ENCODE data around the gene MKNK2.
"Not testable (repeated sequence)": the region's sequence is repeated elsewhere in the genome, so short reads cannot be mapped to it uniquely, and the experiment has no call there.

The MKNK2 gene

GRCh38 chr19:2086695-2087620 lies 35.9 kb upstream of the MKNK2 start:
- ATAC-seq (ENCODE audit: low read depth); H3K9me3 Mint-ChIP-seq; DNase-seq (ENCODE audit: low spot score in 2 of 2); H3K27me3 Mint-ChIP-seq: not testable (repeated sequence)
- Mint-ChIP-seq H3K4me3 (peak overlapping the region; percentile 81), H3K36me3 (peaks cover 13% of the 10 kb centered on the region), H3K27ac (peak overlapping the region; percentile 98), H3K4me1 (peaks cover 51% of the 10 kb centered on the region)

GRCh38 chr19:2084993-2085720 lies 34.1 kb upstream of the MKNK2 start:
- DNase-seq (ENCODE audit: low spot score in 2 of 2) (peak; percentile 78 to 92), ATAC-seq (ENCODE audit: low read depth) (peak; percentile 54)
- Mint-ChIP-seq H3K27me3 (no peaks in the 10 kb centered on the region), H3K36me3 (peaks cover 12% of the 10 kb centered on the region), H3K9me3 (no peaks in the 10 kb centered on the region), H3K27ac (peak overlapping the region; percentile 98), H3K4me3 (peak overlapping the region; percentile 95), H3K4me1 (peaks cover 57% of the 10 kb centered on the region)

GRCh38 chr19:2083174-2083854 lies 32.3 kb upstream of the MKNK2 start:
- Mint-ChIP-seq H3K4me1 (peaks cover 55% of the 10 kb centered on the region), H3K36me3 (peaks cover 18% of the 10 kb centered on the region), H3K27ac (peak overlapping the region; percentile 98), H3K9me3 (no peaks in the 10 kb centered on the region), H3K4me3 (peak overlapping the region; percentile 95), H3K27me3 (no peaks in the 10 kb centered on the region)
- ATAC-seq (ENCODE audit: low read depth) (no peak), DNase-seq (ENCODE audit: low spot score in 2 of 2) (no peak)

DNA sequence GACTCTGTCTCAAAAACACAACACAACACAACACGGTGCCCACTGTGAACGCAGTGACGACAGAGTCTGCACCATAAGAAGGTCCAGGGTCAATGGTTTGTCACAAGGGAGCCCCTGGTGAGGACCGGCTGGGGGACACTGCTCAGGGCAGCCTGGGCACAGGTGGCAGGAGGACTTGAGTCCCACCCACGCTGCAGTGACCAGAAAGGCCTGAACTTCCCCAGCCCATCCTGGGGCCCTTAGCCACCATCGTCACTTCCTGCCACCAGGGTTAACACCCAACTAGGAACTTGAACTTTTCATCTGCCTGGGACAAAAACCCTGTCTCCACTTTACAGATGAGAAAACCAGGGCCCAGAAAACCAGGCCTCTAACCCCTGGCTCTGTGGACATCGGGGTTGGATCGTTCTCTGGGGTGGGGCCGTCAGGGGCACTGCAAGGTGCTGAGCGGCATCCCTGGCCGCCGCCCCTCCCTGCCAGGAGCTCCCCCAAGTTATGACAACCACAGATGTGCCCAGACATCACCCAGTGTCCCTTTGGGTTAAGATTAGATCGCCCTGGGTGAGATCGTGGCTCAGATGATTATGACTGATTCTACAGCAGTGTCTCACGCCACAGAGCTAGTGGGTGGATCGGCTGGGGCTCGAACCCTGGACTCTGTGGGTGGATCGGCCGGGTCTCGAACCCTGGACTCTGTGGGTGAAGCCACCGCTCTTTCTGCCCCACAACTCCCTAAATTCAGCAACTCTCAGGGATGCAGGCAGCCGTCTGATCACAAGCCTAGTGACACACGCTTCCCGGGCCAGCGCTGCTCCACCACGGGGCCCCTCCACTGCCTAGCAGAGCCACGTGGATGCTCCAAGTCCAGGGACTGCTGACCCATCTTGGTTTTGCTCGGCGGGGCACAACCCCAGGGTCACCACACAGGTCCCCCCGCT lies 31.1 kb upstream of the MKNK2 start:
- H3K4me1 Mint-ChIP-seq: peaks cover 45% of the 10 kb centered on the region
- H3K36me3 Mint-ChIP-seq: peaks cover 21% of the 10 kb centered on the region
- DNase-seq (ENCODE audit: low spot score in 2 of 2) (no peak), ATAC-seq (ENCODE audit: low read depth) (peak; percentile 26)
- no peaks in the 10 kb centered on the region for H3K27me3 Mint-ChIP-seq
- peak overlapping the region; percentile 98 for H3K27ac Mint-ChIP-seq
- peak overlapping the region; percentile 95 for H3K4me3 Mint-ChIP-seq
- H3K9me3 Mint-ChIP-seq: no peaks in the 10 kb centered on the region

DNA sequence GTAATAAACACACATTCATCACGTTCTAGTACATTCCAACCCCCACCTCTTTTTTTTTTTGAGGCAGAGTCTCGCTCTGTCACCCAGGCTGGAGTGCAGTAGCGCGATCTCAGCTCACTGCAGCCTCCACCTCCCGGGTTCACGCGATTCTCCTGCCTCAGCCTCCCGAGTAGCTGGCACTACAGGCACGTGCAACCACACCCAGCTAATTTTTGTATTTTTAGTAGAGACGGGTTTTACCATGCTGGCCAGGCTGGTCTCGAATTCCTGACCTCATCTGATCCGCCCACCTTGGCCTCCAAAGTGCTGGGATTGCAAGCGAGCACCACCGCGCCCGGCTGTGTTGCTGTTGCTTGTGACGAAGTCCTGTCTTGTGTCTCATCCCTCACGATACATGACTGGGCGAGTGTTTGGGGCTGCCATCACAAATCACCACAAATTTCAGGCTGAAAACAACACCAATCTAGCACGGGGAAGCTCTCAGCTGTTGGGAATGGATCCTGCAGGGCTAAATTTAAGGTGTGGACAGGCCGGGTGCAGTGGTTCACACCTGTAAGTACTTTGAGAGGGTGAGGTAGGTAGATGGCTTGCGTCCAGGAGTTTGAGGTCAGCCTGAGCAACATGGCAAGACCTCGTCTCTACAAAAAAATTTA lies 29.4 kb upstream of the MKNK2 start:
- DNase-seq (ENCODE audit: low spot score in 2 of 2): no peak
- H3K9me3 Mint-ChIP-seq: no peaks in the 10 kb centered on the region

DNA sequence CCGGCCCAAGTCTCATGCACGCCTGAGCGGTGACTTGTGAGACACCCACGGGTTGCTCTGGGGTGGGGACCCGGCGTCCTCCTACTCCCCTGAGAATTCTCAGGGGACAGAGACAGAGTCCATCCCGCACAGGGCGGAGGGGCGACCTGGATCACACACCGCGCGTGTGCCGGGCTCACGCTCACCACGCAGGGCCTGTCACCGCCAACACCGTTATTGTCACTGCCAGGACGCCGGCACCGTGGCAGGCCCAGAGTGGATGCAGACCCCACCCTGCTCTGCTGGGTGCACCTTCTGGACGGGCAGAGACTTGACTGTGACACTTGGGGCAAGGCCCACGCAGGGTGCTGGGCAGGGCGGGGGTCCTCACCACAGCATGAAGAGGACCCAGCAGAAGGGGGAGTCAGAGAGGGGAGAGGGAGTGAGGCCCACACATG lies 28.8 kb upstream of the MKNK2 start:
- peak; percentile 6 for ATAC-seq (ENCODE audit: low read depth)
- Mint-ChIP-seq H3K9me3 (no peaks in the 10 kb centered on the region), H3K4me3 (peak overlapping the region; percentile 95), H3K27ac (peak overlapping the region; percentile 98), H3K4me1 (peaks cover 37% of the 10 kb centered on the region), H3K36me3 (peaks cover 27% of the 10 kb centered on the region), H3K27me3 (no peaks in the 10 kb centered on the region)
- no peak for DNase-seq (ENCODE audit: low spot score in 2 of 2)

More for the DNA sequence above, 29.4 kb upstream of the MKNK2 start:
- ATAC-seq (ENCODE audit: low read depth): no peak
- Mint-ChIP-seq H3K36me3 (peaks cover 29% of the 10 kb centered on the region), H3K4me1 (peaks cover 38% of the 10 kb centered on the region), H3K27ac (peak overlapping the region; percentile 98), H3K4me3 (peak overlapping the region; percentile 95), H3K27me3 (no peaks in the 10 kb centered on the region)

- H3K4me1 Mint-ChIP-seq: peaks cover 44% of the 10 kb centered on the region
- peaks cover 27% of the 10 kb centered on the region for H3K36me3 Mint-ChIP-seq
- H3K27me3 Mint-ChIP-seq: no peaks in the 10 kb centered on the region
- DNase-seq (ENCODE audit: low spot score in 2 of 2) (no peak), ATAC-seq (ENCODE audit: low read depth) (no peak)
- no peaks in the 10 kb centered on the region for H3K9me3 Mint-ChIP-seq
- peak overlapping the region; percentile 98 for H3K27ac Mint-ChIP-seq
- H3K4me3 Mint-ChIP-seq: peak overlapping the region; percentile 95
Observed at GRCh38 chr19:2079076-2079864, 28.2 kb upstream of the MKNK2 start.

DNA sequence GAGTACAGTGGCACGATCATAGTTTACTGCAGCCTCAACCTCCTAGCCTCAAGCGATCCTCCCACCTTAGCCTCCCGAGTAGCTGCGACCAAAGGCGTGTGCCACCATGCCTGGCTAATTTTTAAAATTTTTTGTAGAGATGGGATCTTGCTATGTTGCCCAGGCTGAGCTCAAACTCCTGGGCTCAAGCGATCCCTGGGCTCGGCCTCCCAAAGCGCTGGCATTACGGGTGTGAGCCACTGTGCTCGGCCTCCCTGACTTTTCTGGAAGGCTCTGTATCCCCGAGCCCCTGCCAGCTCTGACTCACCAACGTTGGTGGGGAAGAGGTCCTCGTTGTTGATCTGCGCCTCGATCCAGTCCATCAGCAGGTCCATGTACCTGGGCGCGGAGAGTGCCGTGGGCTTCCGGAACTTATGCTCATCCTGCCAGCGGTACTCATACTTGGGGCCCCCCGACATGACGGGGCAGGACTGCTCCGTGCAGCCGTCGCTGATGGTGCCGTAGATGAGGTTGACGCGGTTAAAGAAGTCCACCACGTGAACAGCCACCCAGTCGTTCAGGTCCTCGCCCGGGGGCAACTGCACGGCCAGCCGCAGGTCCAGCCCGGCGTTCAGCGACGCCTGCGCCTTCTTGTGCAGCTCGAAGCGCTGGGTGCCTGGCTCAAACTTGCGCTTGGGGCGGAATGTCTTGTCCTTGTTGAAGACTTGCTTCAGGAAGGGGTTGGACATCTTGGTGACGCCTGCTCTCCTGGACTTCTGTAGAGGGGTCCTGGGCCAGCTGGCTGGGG lies 27.0 kb upstream of the MKNK2 start:
- ATAC-seq (ENCODE audit: low read depth): no peak
- no peaks in the 10 kb centered on the region for H3K27me3 Mint-ChIP-seq
- H3K9me3 Mint-ChIP-seq: no peaks in the 10 kb centered on the region
- H3K4me3 Mint-ChIP-seq: no peak overlapping the region
- peaks cover 41% of the 10 kb centered on the region for H3K4me1 Mint-ChIP-seq
- H3K36me3 Mint-ChIP-seq: peaks cover 25% of the 10 kb centered on the region
- peak overlapping the region; percentile 98 for H3K27ac Mint-ChIP-seq
- no peak for DNase-seq (ENCODE audit: low spot score in 2 of 2)

DNA sequence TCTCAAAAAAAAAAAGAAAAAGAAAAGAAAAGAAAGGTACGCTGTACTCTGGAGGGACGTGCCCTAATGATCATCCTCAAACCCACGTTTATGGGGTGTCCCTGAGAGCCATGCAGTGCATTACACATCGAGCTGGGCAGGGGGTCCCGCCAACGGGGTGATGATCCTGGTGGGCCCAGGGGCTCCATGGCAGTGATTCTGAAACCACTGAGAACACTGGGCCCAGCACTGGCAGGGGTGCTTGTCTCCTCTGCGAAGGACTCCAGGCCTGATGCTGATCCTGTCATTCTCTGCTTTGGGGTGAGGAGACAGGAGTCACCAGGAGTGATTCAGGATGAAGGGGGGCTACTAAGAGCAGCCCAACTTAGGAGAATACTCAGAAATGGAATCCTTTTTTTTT lies 26.4 kb upstream of the MKNK2 start:
- Mint-ChIP-seq H3K9me3 (no peaks in the 10 kb centered on the region), H3K4me3 (no peak overlapping the region), H3K36me3 (peaks cover 25% of the 10 kb centered on the region), H3K27ac (peak overlapping the region; percentile 93), H3K27me3 (no peaks in the 10 kb centered on the region), H3K4me1 (peaks cover 40% of the 10 kb centered on the region)
- DNase-seq (ENCODE audit: low spot score in 2 of 2) (no peak), ATAC-seq (ENCODE audit: low read depth) (no peak)

DNA sequence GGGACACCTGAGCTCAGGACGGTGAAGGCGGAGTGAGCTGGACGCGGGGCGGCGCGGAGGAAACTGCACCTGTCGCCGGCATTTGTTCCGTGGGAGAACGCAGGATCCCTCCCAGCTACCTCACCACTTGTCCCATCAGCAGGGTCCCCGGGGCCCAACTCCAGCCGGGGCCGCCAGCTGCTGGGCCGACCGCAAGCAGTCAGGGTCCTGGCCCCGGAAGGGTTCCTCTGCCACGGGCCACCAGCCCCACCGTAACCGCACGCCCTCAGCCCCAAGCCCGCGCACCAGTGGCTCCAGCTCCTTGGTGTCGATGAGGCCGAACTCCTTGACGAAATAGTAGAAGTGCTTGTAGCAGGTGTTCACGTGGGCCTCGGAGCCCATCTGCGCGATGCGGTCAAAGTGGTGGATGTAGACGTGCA lies 25.5 kb upstream of the MKNK2 start:
- peaks cover 39% of the 10 kb centered on the region for H3K4me1 Mint-ChIP-seq
- peak overlapping the region; percentile 93 for H3K27ac Mint-ChIP-seq
- no peaks in the 10 kb centered on the region for H3K9me3 Mint-ChIP-seq
- DNase-seq (ENCODE audit: low spot score in 2 of 2): no peak
- peak; percentile 12 for ATAC-seq (ENCODE audit: low read depth)
- peak overlapping the region; percentile 34 for H3K4me3 Mint-ChIP-seq
- peaks cover 32% of the 10 kb centered on the region for H3K36me3 Mint-ChIP-seq
- no peaks in the 10 kb centered on the region for H3K27me3 Mint-ChIP-seq

GRCh38 chr19:2072757-2073551 lies 21.9 kb upstream of the MKNK2 start:
- Mint-ChIP-seq H3K27me3 (no peaks in the 10 kb centered on the region), H3K27ac (peak overlapping the region; percentile 93), H3K9me3 (no peaks in the 10 kb centered on the region), H3K36me3 (peaks cover 32% of the 10 kb centered on the region), H3K4me1 (peaks cover 36% of the 10 kb centered on the region), H3K4me3 (peak overlapping the region; percentile 32)
- no peak for DNase-seq (ENCODE audit: low spot score in 2 of 2)
- ATAC-seq (ENCODE audit: low read depth): no peak
